ENCODE measurements around the gene NGEF. TPM values are rescaled to one million over a fixed set of nuclear protein-coding genes. Genes with fewer than 3 reads are reported as not detected.
"Not testable (repeated sequence)": the region's sequence is repeated elsewhere in the genome, so short reads cannot be mapped to it uniquely, and the experiment has no call there.

The NGEF gene
- total RNA-seq, 1 donor from 2014 or later = 1.2 TPM

- intact Hi-C loops (cut with micrococcal nuclease) = loop anchor here (1.0 kb wide), 2 partner anchors 202 to 399 kb away; partner anchors contain the start of gene ATG16L1
- Mint-ChIP-seq H3K36me3 (ENCODE audit: low read depth) (peaks cover 53% of the 10 kb centered on the region), H3K9me3 (no peaks in the 10 kb centered on the region), H3K4me1 (peaks cover 4% of the 10 kb centered on the region), H3K27ac (peak overlapping the region; percentile 22), H3K27me3 (no peaks in the 10 kb centered on the region), H3K4me3 (no peak overlapping the region)
- DNase-seq = no peak
Observed at GRCh38 chr2:232852676-232853075, 160.4 kb downstream of the NGEF start.

- intact Hi-C loops (cut with micrococcal nuclease); H3K27me3 Mint-ChIP-seq; DNase-seq; H3K9me3 Mint-ChIP-seq; H3K27ac Mint-ChIP-seq; H3K4me1 Mint-ChIP-seq; H3K4me3 Mint-ChIP-seq: not testable (repeated sequence)
- peaks cover 53% of the 10 kb centered on the region for H3K36me3 Mint-ChIP-seq (ENCODE audit: low read depth)
Observed at GRCh38 chr2:232852081-232852480, 161.0 kb downstream of the NGEF start.

GRCh38 chr2:232850039-232850438 lies 163.0 kb downstream of the NGEF start:
- H3K27me3 Mint-ChIP-seq = no peaks in the 10 kb centered on the region
- intact Hi-C loops (cut with micrococcal nuclease) = no loop called here
- no peaks in the 10 kb centered on the region for H3K9me3 Mint-ChIP-seq
- H3K36me3 Mint-ChIP-seq (ENCODE audit: low read depth) = peaks cover 53% of the 10 kb centered on the region
- no peak for DNase-seq
- peaks cover 4% of the 10 kb centered on the region for H3K4me1 Mint-ChIP-seq
- no peak overlapping the region for H3K4me3 Mint-ChIP-seq
- no peak overlapping the region for H3K27ac Mint-ChIP-seq

- intact Hi-C loops (cut with micrococcal nuclease) = no loop called here
- Mint-ChIP-seq H3K4me3 (no peak overlapping the region), H3K4me1 (no peaks in the 10 kb centered on the region), H3K36me3 (ENCODE audit: low read depth) (peaks cover 56% of the 10 kb centered on the region), H3K9me3 (no peaks in the 10 kb centered on the region), H3K27me3 (no peaks in the 10 kb centered on the region), H3K27ac (no peak overlapping the region)
- no peak for DNase-seq
Observed at GRCh38 chr2:232846055-232846454, 167.0 kb downstream of the NGEF start.

GRCh38 chr2:232843834-232844233 lies 169.2 kb downstream of the NGEF start:
- H3K36me3 Mint-ChIP-seq (ENCODE audit: low read depth) = peaks cover 57% of the 10 kb centered on the region
- no peak overlapping the region for H3K4me3 Mint-ChIP-seq
- no peaks in the 10 kb centered on the region for H3K9me3 Mint-ChIP-seq
- DNase-seq = no peak
- H3K27me3 Mint-ChIP-seq = no peaks in the 10 kb centered on the region
- intact Hi-C loops (cut with micrococcal nuclease) = no loop called here
- no peak overlapping the region for H3K27ac Mint-ChIP-seq
- peaks cover 13% of the 10 kb centered on the region for H3K4me1 Mint-ChIP-seq

GRCh38 chr2:232842689-232843088 lies 170.4 kb downstream of the NGEF start:
- Mint-ChIP-seq H3K4me3 (no peak overlapping the region), H3K27ac (no peak overlapping the region), H3K4me1 (peaks cover 24% of the 10 kb centered on the region), H3K36me3 (ENCODE audit: low read depth) (peaks cover 54% of the 10 kb centered on the region), H3K27me3 (no peaks in the 10 kb centered on the region), H3K9me3 (no peaks in the 10 kb centered on the region)
- no peak for DNase-seq
- intact Hi-C loops (cut with micrococcal nuclease) = no loop called here

GRCh38 chr2:232839411-232840079 lies 173.5 kb downstream of the NGEF start:
- H3K27ac Mint-ChIP-seq = peak overlapping the region; percentile 40
- intact Hi-C loops (cut with micrococcal nuclease) = loop anchor here (5.0 kb wide), 1 partner anchor 142 kb away; the partner anchor contains the start of gene GIGYF2
- no peaks in the 10 kb centered on the region for H3K9me3 Mint-ChIP-seq
- H3K4me3 Mint-ChIP-seq = no peak overlapping the region
- no peak for DNase-seq
- H3K27me3 Mint-ChIP-seq = no peaks in the 10 kb centered on the region
- H3K4me1 Mint-ChIP-seq = peaks cover 28% of the 10 kb centered on the region
- peaks cover 49% of the 10 kb centered on the region for H3K36me3 Mint-ChIP-seq (ENCODE audit: low read depth)

- peak; percentile 84 for DNase-seq
- no peaks in the 10 kb centered on the region for H3K27me3 Mint-ChIP-seq
- H3K4me1 Mint-ChIP-seq = peaks cover 28% of the 10 kb centered on the region
- H3K36me3 Mint-ChIP-seq (ENCODE audit: low read depth) = peaks cover 51% of the 10 kb centered on the region
- H3K27ac Mint-ChIP-seq = peak overlapping the region; percentile 51
- intact Hi-C loops (cut with micrococcal nuclease) = loop anchor here (1.0 to 5.0 kb wide), 3 partner anchors 56 to 413 kb away; partner anchors contain the start of genes ATG16L1 and GIGYF2
- H3K4me3 Mint-ChIP-seq = peak overlapping the region; percentile 40
- no peaks in the 10 kb centered on the region for H3K9me3 Mint-ChIP-seq
Observed at GRCh38 chr2:232838406-232838874, 174.6 kb downstream of the NGEF start.

- no peak overlapping the region for H3K4me3 Mint-ChIP-seq
- H3K27ac Mint-ChIP-seq = peak overlapping the region; percentile 38
- no peak for DNase-seq
- H3K4me1 Mint-ChIP-seq = peaks cover 28% of the 10 kb centered on the region
- no peaks in the 10 kb centered on the region for H3K27me3 Mint-ChIP-seq
- intact Hi-C loops (cut with micrococcal nuclease) = loop anchor here (5.0 kb wide), 1 partner anchor 140 kb away; the partner anchor contains the start of gene GIGYF2
- peaks cover 52% of the 10 kb centered on the region for H3K36me3 Mint-ChIP-seq (ENCODE audit: low read depth)
- H3K9me3 Mint-ChIP-seq = no peaks in the 10 kb centered on the region
Observed at GRCh38 chr2:232836934-232837333, 176.1 kb downstream of the NGEF start.

GRCh38 chr2:232835687-232836208 lies 177.3 kb downstream of the NGEF start:
- Mint-ChIP-seq H3K27me3 (no peaks in the 10 kb centered on the region), H3K27ac (no peak overlapping the region), H3K36me3 (ENCODE audit: low read depth) (peaks cover 56% of the 10 kb centered on the region), H3K4me1 (peaks cover 28% of the 10 kb centered on the region), H3K9me3 (no peaks in the 10 kb centered on the region), H3K4me3 (no peak overlapping the region)
- intact Hi-C loops (cut with micrococcal nuclease) = loop anchor here (5.0 kb wide), 1 partner anchor 138 kb away; the partner anchor contains the start of gene GIGYF2
- no peak for DNase-seq

- no peak for DNase-seq
- Mint-ChIP-seq H3K27ac (no peak overlapping the region), H3K4me1 (peaks cover 15% of the 10 kb centered on the region), H3K36me3 (ENCODE audit: low read depth) (peaks cover 49% of the 10 kb centered on the region), H3K9me3 (no peaks in the 10 kb centered on the region), H3K27me3 (no peaks in the 10 kb centered on the region), H3K4me3 (no peak overlapping the region)
- intact Hi-C loops (cut with micrococcal nuclease) = no loop called here
Observed at GRCh38 chr2:232833830-232834229, 179.2 kb downstream of the NGEF start.

- Mint-ChIP-seq H3K27me3 (no peaks in the 10 kb centered on the region), H3K4me1 (peaks cover 2% of the 10 kb centered on the region), H3K9me3 (no peaks in the 10 kb centered on the region), H3K36me3 (ENCODE audit: low read depth) (peaks cover 48% of the 10 kb centered on the region), H3K27ac (no peak overlapping the region), H3K4me3 (no peak overlapping the region)
- intact Hi-C loops (cut with micrococcal nuclease) = no loop called here
- no peak for DNase-seq
Observed at GRCh38 chr2:232831496-232831895, 181.6 kb downstream of the NGEF start.

- no peak overlapping the region for H3K4me3 Mint-ChIP-seq
- peaks cover 3% of the 10 kb centered on the region for H3K9me3 Mint-ChIP-seq
- DNase-seq = no peak
- no peaks in the 10 kb centered on the region for H3K27me3 Mint-ChIP-seq
- intact Hi-C loops (cut with micrococcal nuclease) = no loop called here
- H3K4me1 Mint-ChIP-seq = peaks cover 4% of the 10 kb centered on the region
- peaks cover 57% of the 10 kb centered on the region for H3K36me3 Mint-ChIP-seq (ENCODE audit: low read depth)
- H3K27ac Mint-ChIP-seq = no peak overlapping the region
Observed at GRCh38 chr2:232829988-232830387, 183.1 kb downstream of the NGEF start.
